GM12878 (cell line): Measurements from ENCODE around the gene RPL22L1. TPM values are rescaled to one million over a fixed set of nuclear protein-coding genes. Genes with fewer than 3 reads are reported as not detected.

Experiments
- ATAC-seq: fragments of 200-7000 bp; cut with Tn5 transposase; 3 replicates; pipeline ENCODE4 v1.9.1; 2020; ENCODE audit warnings: mild to moderate bottlenecking, moderate library complexity
- BruUV-seq: library from RNA; stranded (reverse); fragments of 400-500 nt; replicated peaks from 2 replicates; lab custom pipeline; 2021; lab: Mats Ljungman, UMichigan
- CTCF ChIA-PET: fragments of 300-600 bp; sonication (Branson Sonifier 250); formaldehyde crosslinking; extraction: SDS; loops from one replicate; lab custom pipeline; 2021; ENCODE audit warnings: inconsistent platforms; lab: Yijun Ruan, JAX
- POLR2A ChIA-PET: fragments of 350-600 bp; formaldehyde crosslinking; extraction: SDS; loops from one replicate; lab custom pipeline; 2021; ENCODE audit warnings: inconsistent platforms; lab: Charles Lee
- RAD21 ChIA-PET: fragments of 300-600 bp; sonication (Branson Sonifier 250); formaldehyde crosslinking; loops from one replicate; lab custom pipeline; 2023; ENCODE audit warnings: antibody characterized with exemption; ENCODE audit not compliant: unreplicated experiment; lab: Charles Lee
- SMC1A ChIA-PET: fragments of 300-600 bp; sonication (Branson Sonifier 250); formaldehyde crosslinking; loops from one replicate; lab custom pipeline; 2023; ENCODE audit not compliant: unreplicated experiment, uncharacterized antibody; lab: Charles Lee
- DNase-seq: peaks from one replicate; pipeline ENCODE4 v3.0.0-alpha.2; 2011; ENCODE audit warnings: low read depth, low spot score
- FAIRE-seq: peaks from 3 replicates; lab custom pipeline; 2011; peaks lifted over from hg19 to GRCh38; lab: Jason Lieb, UNC
- H2AFZ ChIP-seq: 2 replicates; pipeline ENCODE4 v1.6.0; 2011; ENCODE audit warnings: low read depth, low read length, control low read depth; ENCODE audit not compliant: control insufficient read depth
- H3K27ac ChIP-seq: 2 replicates; pipeline ENCODE4 v1.5.1; 2011; ENCODE audit warnings: control low read depth; ENCODE audit not compliant: control insufficient read depth, insufficient read depth
- H3K27me3 ChIP-seq, 2 experiments: replicated peaks in 1 of 2; 2 replicates each; pipeline versions ENCODE4 v1.6.0 to v1.6.1; 2011; ENCODE audit warnings: low read length in 1 of 2; ENCODE audit not compliant: control insufficient read depth in 2 of 2, insufficient read depth in 2 of 2
- H3K36me3 ChIP-seq, 2 experiments: 2 replicates each; pipeline ENCODE4 v1.5.1; 2011; ENCODE audit warnings: low read length in 1 of 2; ENCODE audit not compliant: control insufficient read depth in 2 of 2, insufficient read depth in 2 of 2
- H3K4me1 ChIP-seq: 2 replicates; pipeline ENCODE4 v1.6.1; 2011; ENCODE audit warnings: mild to moderate bottlenecking, low read length, moderate library complexity, mixed read lengths; ENCODE audit not compliant: control insufficient read depth, insufficient read depth
- H3K4me2 ChIP-seq: 2 replicates; pipeline ENCODE4 v1.6.0; 2011; ENCODE audit warnings: control low read depth; ENCODE audit not compliant: control insufficient read depth, insufficient read depth
- H3K4me3 ChIP-seq: fragments of 200-600 bp; sonication (generic); 2 replicates; pipeline ENCODE4 v1.5.1; 2016
- H3K79me2 ChIP-seq: 2 replicates; pipeline ENCODE4 v1.6.0; 2011; ENCODE audit warnings: low read length; ENCODE audit not compliant: control insufficient read depth, insufficient read depth
- H3K9ac ChIP-seq: 2 replicates; pipeline ENCODE4 v1.8.0; 2011; ENCODE audit warnings: low read length, control low read depth, mixed read lengths; ENCODE audit not compliant: control insufficient read depth, insufficient read depth
- H3K9me3 ChIP-seq: replicated peaks from 3 replicates; pipeline ENCODE4 v1.5.1; 2011; ENCODE audit warnings: mild to moderate bottlenecking, low read length; ENCODE audit not compliant: control insufficient read depth, insufficient read depth
- H4K20me1 ChIP-seq: 2 replicates; pipeline ENCODE4 v1.6.0; 2011; ENCODE audit not compliant: control insufficient read depth, insufficient read depth
- ATF7 ChIP-seq: fragments of 450-650 bp; IDR thresholded peaks from 2 replicates; pipeline ENCODE4 v1.6.1; 2016; ENCODE audit warnings: low read depth, mild to moderate bottlenecking
- BCL11A ChIP-seq: IDR thresholded peaks from 2 replicates; pipeline ENCODE4 v1.6.1; 2011; ENCODE audit warnings: low read depth, low read length
- ELK1 ChIP-seq: IDR thresholded peaks from 2 replicates; pipeline ENCODE4 v1.6.1; 2012; ENCODE audit warnings: low read depth, low read length, improper control_type of control experiment
- FOS ChIP-seq: IDR thresholded peaks from 3 replicates; pipeline ENCODE4 v1.6.1; 2011; ENCODE audit warnings: borderline replicate concordance; ENCODE audit not compliant: insufficient read length; ENCODE audit errors: extremely low read depth
- LARP7 ChIP-seq: fragments of 450-650 bp; IDR thresholded peaks from 2 replicates; pipeline ENCODE4 v1.6.1; 2017; ENCODE audit warnings: mild to moderate bottlenecking
- MEF2A ChIP-seq: IDR thresholded peaks from 2 replicates; pipeline ENCODE4 v1.6.1; 2011; ENCODE audit warnings: low read depth, mild to moderate bottlenecking, low read length, moderate library complexity; ENCODE audit not compliant: insufficient read depth
- NFXL1 ChIP-seq: fragments of 450-650 bp; IDR thresholded peaks from 2 replicates; pipeline ENCODE4 v1.6.1; 2017; ENCODE audit warnings: antibody characterized with exemption, mild to moderate bottlenecking, borderline replicate concordance
- PAX8 ChIP-seq: fragments of 450-650 bp; IDR thresholded peaks from 2 replicates; pipeline ENCODE4 v1.6.1; 2017; ENCODE audit warnings: mild to moderate bottlenecking, moderate library complexity
- RB1 ChIP-seq: fragments of 450-650 bp; formaldehyde crosslinking; IDR thresholded peaks from 2 replicates; pipeline ENCODE4 v1.6.1; 2017; ENCODE audit warnings: mild to moderate bottlenecking, borderline replicate concordance
- RCOR1 ChIP-seq: conservative IDR thresholded peaks from 2 replicates; pipeline ENCODE4 v1.6.1; 2012; ENCODE audit warnings: low read depth, low read length, improper control_type of control experiment
- SMAD1 ChIP-seq: fragments of 450-650 bp; IDR thresholded peaks from 2 replicates; pipeline ENCODE4 v1.6.1; 2018; ENCODE audit warnings: mild to moderate bottlenecking, low read depth; ENCODE audit not compliant: partially characterized antibody
- SMC3 ChIP-seq: IDR thresholded peaks from 2 replicates; pipeline ENCODE4 v1.6.1; 2011; ENCODE audit warnings: low read length, improper control_type of control experiment, borderline replicate concordance
- SP1 ChIP-seq: IDR thresholded peaks from one replicate; pipeline ENCODE4 v1.6.1; 2011; ENCODE audit warnings: low read depth, low read length
- SREBF1 ChIP-seq: IDR thresholded peaks from 2 replicates; pipeline ENCODE4 v1.6.1; 2012; ENCODE audit warnings: mild to moderate bottlenecking, low read length
- TAF1 ChIP-seq: IDR thresholded peaks from 2 replicates; pipeline ENCODE4 v1.6.1; 2011; ENCODE audit warnings: mild to moderate bottlenecking, low read depth, low read length, borderline replicate concordance
- TARDBP ChIP-seq: IDR thresholded peaks from 2 replicates; pipeline ENCODE4 v1.6.1; 2016; ENCODE audit warnings: borderline replicate concordance
- ZNF207 ChIP-seq: fragments of 450-650 bp; IDR thresholded peaks from 2 replicates; pipeline ENCODE4 v1.6.1; 2014; ENCODE audit warnings: antibody characterized with exemption, mild to moderate bottlenecking, borderline replicate concordance
- ZNF274 ChIP-seq: IDR thresholded peaks from one replicate; pipeline ENCODE4 v1.8.0; 2011; ENCODE audit not compliant: insufficient read length, insufficient read depth
- ZSCAN29 ChIP-seq: fragments of 450-650 bp; IDR thresholded peaks from 2 replicates; pipeline ENCODE4 v1.6.1; 2017; ENCODE audit warnings: mild to moderate bottlenecking, moderate library complexity
- WGBS: methylation state at CpG from one replicate; pipeline ENCODE4 v1.1.6; 2016; ENCODE audit warnings: low lambda C conversion rate; ENCODE audit not compliant: insufficient replicate concordance, insufficient coverage; ENCODE audit errors: missing lambda C conversion rate; 5-methylcytosine and 5-hydroxymethylcytosine counted together
- in situ Hi-C: fragments of 300-500 bp; cut with MboI; formaldehyde crosslinking; loops from 9 replicates; pipeline ENCODE4 v1.14.3; 2018; ENCODE audit warnings: mixed read lengths
- intact Hi-C: fragments of 100-400 bp; cut with micrococcal nuclease; formaldehyde crosslinking; loops from one replicate; pipeline ENCODE4 v1.14.2; 2022; ENCODE audit not compliant: unreplicated experiment
- polyA plus RNA-seq, 11 experiments: library from polyadenylated mRNA; depleted of rRNA in 4 of 11; unstranded in 6 of 11; stranded (reverse) in 5 of 11; fragments of >200 nt; fragmentation: Nextera tagmentation in 4 of 11; fragmentation: Illumina TruSeq in 1 of 11; extraction: Ambion mirVana in 4 of 11; extraction: Trizol in 1 of 11; gene quantifications; 1 replicate in 1 of 11; 2 replicates in 10 of 11; pipeline versions ENCODE4 v1.2.1 to v1.2.3, GENCODE V29; 2011 to 2016; ENCODE audit warnings: inconsistent platforms in 2 of 11, missing spikeins in 2 of 11, low read depth in 1 of 11
- total RNA-seq, 4 experiments: library from RNA; depleted of rRNA in 3 of 4; stranded (reverse); fragments of >200 nt in 3 of 4; fragmentation: Illumina TruSeq in 1 of 4; extraction: Trizol in 1 of 4; gene quantifications; 2 replicates each; pipeline versions ENCODE4 v1.2.1 to v1.2.3, GENCODE V29; 2013 to 2021
- TF ChIP-seq, protein P1 (sequence below), 3 experiments: IDR thresholded peaks in 2 of 3; conservative IDR thresholded peaks in 1 of 3; 2 replicates each; pipeline ENCODE4 v1.5.1; 2011; ENCODE audit warnings: low read depth in 3 of 3, low read length in 3 of 3, mild to moderate bottlenecking in 3 of 3, control low read depth in 2 of 3, moderate library complexity in 2 of 3, inconsistent platforms in 1 of 3, mixed read lengths in 1 of 3; ENCODE audit not compliant: control insufficient read depth in 2 of 3, insufficient read depth in 1 of 3; ENCODE audit errors: extremely low read depth in 1 of 3

Gene RPL22L1
- total and polyA plus RNA-seq, 10 of the 15 experiments (the other 5 are each of a cell fraction or from before 2014, with no cell fraction given): 203 to 803 (median 422) TPM

- TF ChIP-seq FOS (no peak), ZNF207 (no peak), ZNF274 (no peak), SMC3 (no peak), SP1 (no peak), ELK1 (no peak), PAX8 (no peak)
Measured at GRCh38 chr3:170867143-170867937, 2.7 kb downstream of the RPL22L1 start (continued).

- FAIRE-seq (no peak), ATAC-seq (no peak), DNase-seq (no peak)
- in situ Hi-C loops: no loop called here
- Histone ChIP-seq H3K4me3 (0 out of 2 replicates have a peak overlapping the region, but pooled peaks have one; percentile 48), H3K79me2 (peaks cover 32% of the 10 kb centered on the region), H3K27ac (no peak overlapping the region), H3K36me3 (peaks cover 0 to 18% of the 10 kb centered on the region in 2 experiments; a peak in 2 of 4 replicates), H3K4me1 (no peaks in the 10 kb centered on the region; the same call in 1 of the 2 replicates), H3K27me3 (no peaks in the 10 kb centered on the region), H3K9ac (no peak overlapping the region), H3K9me3 (no peaks in the 10 kb centered on the region; the same call in 2 of the 3 replicates), H2AFZ (no peak overlapping the region), H3K4me2 (no peak overlapping the region; the same call in 1 of the 2 replicates), H4K20me1 (no peaks in the 10 kb centered on the region; the same call in 1 of the 2 replicates)
- RAD21 ChIA-PET: no interaction called here
- BruUV-seq: no TSS peak
- POLR2A ChIA-PET: no interaction called here
- SMC1A ChIA-PET: interaction anchor here (1.3 to 1.6 kb wide), 2 partner anchors 8 to 13 kb away, joined by 3 to 4 read pairs; no protein-coding TSS in a partner anchor
- CTCF ChIA-PET: interaction anchor here (0.7 kb wide), 1 partner anchor 57 kb away, joined by 3 read pairs; no protein-coding TSS in a partner anchor
- 64% methylated on average over 3 of the region's 3 CpGs for WGBS
- intact Hi-C loops: loop anchor here (5.0 kb wide), 1 partner anchor 1094 kb away; the partner anchor contains the start of gene MYNN
- no peak for TF ChIP-seq LARP7
- TF ChIP-seq ZSCAN29: no peak
- TF ChIP-seq, protein P1, sequence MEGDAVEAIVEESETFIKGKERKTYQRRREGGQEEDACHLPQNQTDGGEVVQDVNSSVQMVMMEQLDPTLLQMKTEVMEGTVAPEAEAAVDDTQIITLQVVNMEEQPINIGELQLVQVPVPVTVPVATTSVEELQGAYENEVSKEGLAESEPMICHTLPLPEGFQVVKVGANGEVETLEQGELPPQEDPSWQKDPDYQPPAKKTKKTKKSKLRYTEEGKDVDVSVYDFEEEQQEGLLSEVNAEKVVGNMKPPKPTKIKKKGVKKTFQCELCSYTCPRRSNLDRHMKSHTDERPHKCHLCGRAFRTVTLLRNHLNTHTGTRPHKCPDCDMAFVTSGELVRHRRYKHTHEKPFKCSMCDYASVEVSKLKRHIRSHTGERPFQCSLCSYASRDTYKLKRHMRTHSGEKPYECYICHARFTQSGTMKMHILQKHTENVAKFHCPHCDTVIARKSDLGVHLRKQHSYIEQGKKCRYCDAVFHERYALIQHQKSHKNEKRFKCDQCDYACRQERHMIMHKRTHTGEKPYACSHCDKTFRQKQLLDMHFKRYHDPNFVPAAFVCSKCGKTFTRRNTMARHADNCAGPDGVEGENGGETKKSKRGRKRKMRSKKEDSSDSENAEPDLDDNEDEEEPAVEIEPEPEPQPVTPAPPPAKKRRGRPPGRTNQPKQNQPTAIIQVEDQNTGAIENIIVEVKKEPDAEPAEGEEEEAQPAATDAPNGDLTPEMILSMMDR (IDR thresholded peaks at IDR 0.05 in 2 of 3, conservative IDR thresholded peaks at IDR 0.05 in 1 of 3; ENCODE audit: control insufficient read depth in 2 of 3, extremely low read depth in 1 of 3, insufficient read depth in 1 of 3, low read depth in 3 of 3, low read length in 3 of 3): no peak
- TF ChIP-seq RCOR1: no peak
- TF ChIP-seq SREBF1: no peak
- TF ChIP-seq ZNF274: no peak
- TF ChIP-seq BCL11A: no peak
- no peak for TF ChIP-seq TAF1
- no peak for TF ChIP-seq MEF2A
- no peak for TF ChIP-seq ATF7
- TF ChIP-seq NFXL1: no peak
- no peak for TF ChIP-seq RB1
- TF ChIP-seq TARDBP: no peak
- no peak for TF ChIP-seq SMC3
- TF ChIP-seq SMAD1: no peak
Measured at GRCh38 chr3:170866499-170866898, 3.5 kb downstream of the RPL22L1 start.
